Heart right ventricle (tissue), 16 donors: ENCODE results near the gene ERBB4. TPM values are rescaled to one million over a fixed set of nuclear protein-coding genes. Genes with fewer than 3 reads are reported as not detected.

Experiments
- ATAC-seq, 8 donors: fragments of 200-7000 bp; cut with Tn5 transposase; one replicate each; pipeline ENCODE4 v1.9.1; 2020; ENCODE audit warnings: mild to moderate bottlenecking in 8 of 8, moderate library complexity in 8 of 8, moderate number of reproducible peaks in 1 of 8
- DNase-seq, 2 donors: peaks; one replicate each; pipeline ENCODE4 v3.0.0-alpha.2; 2020
- H3K27ac ChIP-seq, 10 donors: fragments of 200-600 bp; sonication (generic) in 2 of 10; one replicate each; pipeline versions ENCODE4 v1.5.0 to v1.8.0; 2020 to 2022; ENCODE audit warnings: mild to moderate bottlenecking in 3 of 10
- H3K27me3 ChIP-seq, 7 donors: fragments of 200-600 bp; one replicate each; pipeline ENCODE4 v1.8.0; 2021 to 2022; ENCODE audit warnings: mild to moderate bottlenecking in 2 of 7
- H3K36me3 ChIP-seq, 9 donors: fragments of 200-600 bp; sonication (generic) in 1 of 9; one replicate each; pipeline versions ENCODE4 v1.5.0 to v1.8.0; 2020 to 2022; ENCODE audit warnings: mild to moderate bottlenecking in 2 of 9
- H3K4me1 ChIP-seq, 9 donors: fragments of 200-600 bp; sonication (generic) in 1 of 9; one replicate each; pipeline versions ENCODE4 v1.5.0 to v1.8.0; 2020 to 2022; ENCODE audit warnings: mild to moderate bottlenecking in 4 of 9
- H3K4me3 ChIP-seq, 10 donors: fragments of 200-600 bp; sonication (generic) in 2 of 10; one replicate each; pipeline versions ENCODE4 v1.5.0 to v1.8.0; 2020 to 2022; ENCODE audit warnings: mild to moderate bottlenecking in 7 of 10, moderate library complexity in 2 of 10
- H3K9me3 ChIP-seq, 11 donors: fragments of 200-600 bp in 10 of 11; sonication (generic) in 2 of 11; one replicate each; pipeline versions ENCODE4 v1.5.0 to v1.8.0; 2013 to 2022; ENCODE audit warnings: mild to moderate bottlenecking in 2 of 11, control low read depth in 1 of 11, moderate library complexity in 1 of 11
- WGBS, 2 donors: extraction: QIAGEN DNeasy Blood & Tissue Kit; methylation state at CpG; one replicate each; pipeline ENCODE4 v1.1.7; 2013; ENCODE audit warnings: inconsistent platforms in 1 of 2; 5-methylcytosine and 5-hydroxymethylcytosine counted together
- intact Hi-C, 10 donors: fragments of 100-400 bp; cut with DNase I; formaldehyde crosslinking; loops; one replicate each; pipeline versions ENCODE4 v1.11.1 to v1.14.2; 2022
- polyA plus RNA-seq, 2 donors: library from polyadenylated mRNA; stranded (reverse); fragments of 200-250 nt; gene quantifications; one replicate each; pipeline ENCODE4 v1.2.3, GENCODE V29; 2013
- total RNA-seq, 10 donors: library from RNA; stranded (reverse); fragmentation: NEBNext Ultra II Directional in 3 of 10; extraction: Animal tissue kit (Norgen Biotek cat#: 25700) in 3 of 10; gene quantifications; one replicate each; pipeline versions ENCODE4 v1.2.1 to v1.2.4, GENCODE V29; 2021 to 2023
- TF ChIP-seq, protein P1 (sequence below), 9 donors: fragments of 200-600 bp; sonication (generic) in 2 of 9; IDR thresholded peaks; one replicate each; pipeline versions ENCODE4 v1.5.0 to v1.8.0; 2021 to 2022; ENCODE audit warnings: antibody characterized with exemption in 9 of 9, mild to moderate bottlenecking in 5 of 9, moderate library complexity in 1 of 9
- donor health status: Arrhythmogenic right ventricular cardiomyopathy.
- donor health status: ischemic (EF 13 %, LVEDD 7.1; RV severe dilation, severe dysfunction).
- donor health status: healthy with polysubstance abuse.
- donor health status: DM: no; HTN: yes; CAD: no.
- donor health status: DM: no; HTN: no; CAD: no.
- donor health status: ischemic (EF 25% LVEDD 6.9; RV normal size, moderate dysfunction).
- donor health status: ischemic (EF 25% LVEDD 5.7; RV mildly dilated, moderate dysfunction).
- donor health status: healthy.
- donor health status: DM: yes; HTN: yes; CAD: no.
- donor health status: Ischemic cardiomyopathy.
- donor health status: ischemic (EF 35%, LVEDD 5.7; RV mildly dilated, moderate dysfunction).
- donor health status: nonischemic (EF 11% LVEDD 7.7; RV severe dilation, severe dysfunction).
- donor health status: DM: yes; HTN: yes; CAD: no.
- donor health status: PGD.
- donor health status: ischemic (EF 29% LVEDD 5.4; RV normal size, mild dysfunction).
- donor health status: nonischemic (EF 23%, LVEDD 6.1; RV moderate dilation, normal function).

Gene ERBB4
- total and polyA plus RNA-seq, 12 donors = 1.2 to 24.6 (median 16.1) TPM

DNA sequence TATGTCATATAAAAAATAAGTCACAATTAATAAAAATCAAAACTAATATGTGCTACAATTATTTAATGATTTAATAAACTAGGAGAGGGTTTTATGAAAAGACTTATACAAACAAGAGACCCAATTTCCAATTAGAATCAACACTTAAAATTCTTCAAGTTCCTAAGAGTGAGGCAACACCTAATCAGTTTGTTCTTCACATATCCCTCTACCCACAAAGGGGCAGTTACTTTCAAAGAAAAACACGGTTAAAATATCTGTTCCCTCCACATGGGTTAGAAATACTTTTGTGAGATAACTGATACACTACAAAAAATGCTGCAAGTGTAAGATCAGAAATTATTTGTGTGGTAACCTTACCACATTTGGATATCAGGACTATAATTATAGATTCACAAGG, 357.0 kb downstream of the ERBB4 start:
- Histone ChIP-seq H3K27ac (no peak overlapping the region), H3K4me3 (no peak overlapping the region), H3K4me1 (no peaks in the 10 kb centered on the region), H3K36me3 (no peaks in the 10 kb centered on the region), H3K27me3 (no peaks in the 10 kb centered on the region), H3K9me3 (no peaks in the 10 kb centered on the region)
- ATAC-seq (no peak), DNase-seq (no peak)
- TF ChIP-seq, protein P1, sequence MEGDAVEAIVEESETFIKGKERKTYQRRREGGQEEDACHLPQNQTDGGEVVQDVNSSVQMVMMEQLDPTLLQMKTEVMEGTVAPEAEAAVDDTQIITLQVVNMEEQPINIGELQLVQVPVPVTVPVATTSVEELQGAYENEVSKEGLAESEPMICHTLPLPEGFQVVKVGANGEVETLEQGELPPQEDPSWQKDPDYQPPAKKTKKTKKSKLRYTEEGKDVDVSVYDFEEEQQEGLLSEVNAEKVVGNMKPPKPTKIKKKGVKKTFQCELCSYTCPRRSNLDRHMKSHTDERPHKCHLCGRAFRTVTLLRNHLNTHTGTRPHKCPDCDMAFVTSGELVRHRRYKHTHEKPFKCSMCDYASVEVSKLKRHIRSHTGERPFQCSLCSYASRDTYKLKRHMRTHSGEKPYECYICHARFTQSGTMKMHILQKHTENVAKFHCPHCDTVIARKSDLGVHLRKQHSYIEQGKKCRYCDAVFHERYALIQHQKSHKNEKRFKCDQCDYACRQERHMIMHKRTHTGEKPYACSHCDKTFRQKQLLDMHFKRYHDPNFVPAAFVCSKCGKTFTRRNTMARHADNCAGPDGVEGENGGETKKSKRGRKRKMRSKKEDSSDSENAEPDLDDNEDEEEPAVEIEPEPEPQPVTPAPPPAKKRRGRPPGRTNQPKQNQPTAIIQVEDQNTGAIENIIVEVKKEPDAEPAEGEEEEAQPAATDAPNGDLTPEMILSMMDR (IDR thresholded peaks at IDR 0.05) = no peak
- 0 to 9% methylated on average over 1 of the region's 1 CpG for WGBS, 2 donors
- intact Hi-C loops = no loop called here

DNA sequence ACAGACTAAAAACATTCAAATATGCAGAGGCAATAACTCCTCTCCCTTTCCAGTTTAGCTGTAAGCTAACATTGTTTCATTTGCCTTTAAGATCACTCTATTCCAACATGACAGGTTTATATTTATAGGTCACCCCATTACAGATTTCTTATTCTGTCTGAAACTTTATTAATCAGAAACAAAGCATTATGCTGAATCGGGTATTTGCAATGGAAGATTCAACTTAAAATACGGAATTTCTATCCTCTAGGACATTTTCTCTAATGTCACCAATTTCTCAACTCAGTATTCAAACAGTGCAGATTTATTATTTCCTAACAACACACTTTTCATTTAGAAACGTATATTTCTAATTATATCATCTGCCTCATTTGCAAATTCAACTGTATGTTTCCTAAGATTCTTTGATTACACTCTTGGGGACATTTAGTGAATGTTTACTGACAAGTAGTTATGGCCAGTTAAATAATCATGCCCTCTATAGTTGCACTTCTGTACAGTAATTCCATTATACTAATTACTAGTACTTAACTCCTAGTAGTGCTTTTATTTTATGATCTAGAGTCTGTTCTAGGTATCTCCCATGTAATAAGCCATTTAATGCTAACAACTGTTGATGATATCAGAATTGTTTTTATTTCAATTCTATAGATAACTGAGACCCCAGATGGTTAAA, 358.1 kb downstream of the ERBB4 start:
- TF ChIP-seq, protein P1 (IDR thresholded peaks at IDR 0.05) = no peak
- WGBS, 2 donors = 76 to 85% methylated on average over 3 of the region's 3 CpGs
- no peak for ATAC-seq

DNA sequence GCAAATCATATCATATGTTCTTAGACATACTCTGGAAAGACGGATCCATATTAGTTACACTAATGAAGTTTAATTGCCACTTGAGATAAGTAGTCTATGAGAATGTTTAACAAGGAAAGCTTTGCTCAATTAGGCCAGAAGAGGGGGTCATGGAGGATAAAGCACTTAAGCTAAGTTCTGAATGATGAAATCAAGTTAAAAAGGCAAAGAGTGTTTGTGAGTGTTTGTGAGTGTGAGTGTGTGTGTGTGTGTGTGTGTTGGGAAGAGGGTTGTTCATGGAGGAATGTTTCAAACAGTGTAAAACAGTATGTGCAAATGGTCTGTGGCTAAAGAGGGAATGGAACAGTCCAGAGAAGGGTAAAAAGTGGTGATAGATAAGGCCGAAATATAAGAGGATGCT, 360.9 kb downstream of the ERBB4 start:
- ATAC-seq = no peak
- 47% methylated on average over 2 of the region's 2 CpGs for WGBS, 2 donors
- Histone ChIP-seq H3K27me3 (no peaks in the 10 kb centered on the region), H3K9me3 (peaks cover 0 to 2% (median 0%) of the 10 kb centered on the region in 11 donors), H3K4me3 (no peak overlapping the region), H3K27ac (no peak overlapping the region), H3K36me3 (no peaks in the 10 kb centered on the region), H3K4me1 (no peaks in the 10 kb centered on the region)
- DNase-seq = no peak
- TF ChIP-seq, protein P1 (IDR thresholded peaks at IDR 0.05) = no peak
- intact Hi-C loops = loop anchor here in 1 of 10 donors (5.0 kb wide), 1 partner anchor 295 kb away; no protein-coding TSS in a partner anchor

More for the DNA sequence above, 358.1 kb downstream of the ERBB4 start:
- DNase-seq = no peak
- H3K36me3 ChIP-seq = no peaks in the 10 kb centered on the region
- H3K27ac ChIP-seq = no peak overlapping the region
- H3K4me1 ChIP-seq = no peaks in the 10 kb centered on the region
- H3K27me3 ChIP-seq = no peaks in the 10 kb centered on the region
- H3K4me3 ChIP-seq = no peak overlapping the region
- H3K9me3 ChIP-seq = no peaks in the 10 kb centered on the region
- intact Hi-C loops = no loop called here

DNA sequence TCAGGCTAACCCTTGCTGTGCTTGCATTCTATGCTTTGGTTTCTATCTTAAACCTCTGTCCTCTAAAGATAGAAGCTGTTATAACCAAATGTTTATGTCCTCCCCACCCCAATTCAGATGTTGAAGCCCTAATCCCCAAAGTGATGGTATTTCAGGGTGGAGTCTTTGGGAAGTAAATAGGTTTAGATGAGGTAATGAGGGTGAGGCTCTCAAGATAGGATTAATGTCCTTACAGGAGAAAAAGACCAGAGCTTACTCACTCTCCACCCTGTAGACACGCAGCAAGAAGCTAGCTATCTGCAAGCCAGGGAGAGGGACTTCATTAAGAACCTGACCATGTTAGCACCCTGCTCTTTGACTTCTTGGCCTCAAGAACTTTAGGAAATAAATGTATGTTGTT, 362.5 kb downstream of the ERBB4 start:
- H3K27ac ChIP-seq = no peak overlapping the region
- TF ChIP-seq, protein P1 (IDR thresholded peaks at IDR 0.05) = no peak
- intact Hi-C loops = loop anchor here in 1 of 10 donors (5.0 kb wide), 1 partner anchor 294 kb away; no protein-coding TSS in a partner anchor
- DNase-seq = no peak
- peaks cover 0 to 8% (median 0%) of the 10 kb centered on the region in 11 donors for H3K9me3 ChIP-seq
- H3K4me1 ChIP-seq = no peaks in the 10 kb centered on the region
- ATAC-seq = no peak
- no peaks in the 10 kb centered on the region for H3K36me3 ChIP-seq
- H3K27me3 ChIP-seq = no peaks in the 10 kb centered on the region
- 59 to 71% methylated on average over 1 of the region's 1 CpG for WGBS, 2 donors
- H3K4me3 ChIP-seq = no peak overlapping the region
